Psoas muscle (tissue), 8 donors: ENCODE measurements around the gene ABCF2. TPM values are rescaled to one million over a fixed set of nuclear protein-coding genes. Genes with fewer than 3 reads are reported as not detected.

Experiments
- ATAC-seq, 4 donors: fragments of 200-7000 bp; cut with Tn5 transposase; one replicate each; pipeline ENCODE4 v1.9.1; 2020; ENCODE audit warnings: moderate library complexity in 3 of 4, mild to moderate bottlenecking in 2 of 4
- DNase-seq, 2 donors: peaks; one replicate each; pipeline ENCODE4 v3.0.0-alpha.2; 2020
- H3K27ac ChIP-seq: fragments of 200-600 bp; one replicate; pipeline ENCODE4 v1.8.0; 2022
- H3K27me3 ChIP-seq, 3 donors: fragments of 200-600 bp in 1 of 3; one replicate each; pipeline versions ENCODE4 v1.6.1 to v1.8.0; 2013 to 2022; ENCODE audit warnings: low read length in 2 of 3, mild to moderate bottlenecking in 2 of 3, moderate library complexity in 1 of 3; ENCODE audit not compliant: insufficient read depth in 3 of 3
- H3K36me3 ChIP-seq, 2 donors: fragments of 200-600 bp in 1 of 2; one replicate each; pipeline versions ENCODE4 v1.6.1 to v1.8.0; 2013 to 2022; ENCODE audit warnings: low read depth in 1 of 2, mild to moderate bottlenecking in 1 of 2, moderate library complexity in 1 of 2; ENCODE audit not compliant: insufficient read depth in 1 of 2
- H3K4me1 ChIP-seq: fragments of 200-600 bp; one replicate; pipeline ENCODE4 v1.8.0; 2022
- H3K4me3 ChIP-seq: fragments of 200-600 bp; one replicate; pipeline ENCODE4 v1.8.0; 2022; ENCODE audit warnings: mild to moderate bottlenecking
- H3K9me3 ChIP-seq: fragments of 200-600 bp; one replicate; pipeline ENCODE4 v1.8.0; 2022
- CTCF ChIP-seq: fragments of 200-600 bp; IDR thresholded peaks from one replicate; pipeline ENCODE4 v1.8.0; 2022; ENCODE audit warnings: antibody characterized with exemption
- WGBS, 3 donors: extraction: QIAGEN DNeasy Blood & Tissue Kit; methylation state at CpG; one replicate each; pipeline versions ENCODE4 v1.1.6 to v1.1.7; 2013; 5-methylcytosine and 5-hydroxymethylcytosine counted together
- intact Hi-C, 2 donors: fragments of 100-400 bp; cut with DNase I; formaldehyde crosslinking; loops; one replicate each; pipeline versions ENCODE4 v1.11.0 to v1.14.2; 2022
- polyA plus RNA-seq, 3 donors: library from polyadenylated mRNA; stranded (reverse); fragments of 200-250 nt; gene quantifications; one replicate each; pipeline ENCODE4 v1.2.3, GENCODE V29; 2013
- total RNA-seq, 4 donors: library from RNA; stranded (reverse); fragmentation: NEBNext Ultra II Directional in 2 of 4; extraction: Animal tissue kit (Norgen Biotek cat#: 25700) in 2 of 4; gene quantifications; one replicate each; pipeline versions ENCODE4 v1.2.1 to v1.2.4, GENCODE V29; 2021 to 2023
- donor health status: healthy with polysubstance abuse.
- donor health status: DM: no; HTN: no; CAD: no; lungs with moderate emphysema.
- donor health status: Bipolar disorder and iron deficiency.
- donor health status: healthy.
- donor health status: DM: yes; HTN: yes; CAD: no.
- donor health status: DM: no; HTN: no; CAD: no.
- donor health status: DM: no; HTN: no; CAD: no.
- donor health status: DM: yes; HTN: yes; CAD: no.

ABCF2 gene
- total and polyA plus RNA-seq, 7 donors, result 35.7 to 94.0 (median 66.0) TPM

GRCh38 chr7:151251328-151251688 is 24.3 kb upstream of the ABCF2 start:
- H3K27me3 ChIP-seq, result no peaks in the 10 kb centered on the region
- peak overlapping the region; percentile 88 for H3K4me3 ChIP-seq
- no peaks in the 10 kb centered on the region for H3K36me3 ChIP-seq
- H3K4me1 ChIP-seq, result peaks cover 32% of the 10 kb centered on the region
- DNase-seq (no peak), ATAC-seq (no peak)
- H3K9me3 ChIP-seq, result no peaks in the 10 kb centered on the region
- peak overlapping the region; percentile 100 for H3K27ac ChIP-seq
- intact Hi-C loops, result loop anchor here in 1 of 2 donors (5.0 kb wide), 2 partner anchors 51 to 129 kb away; no protein-coding TSS in a partner anchor
- WGBS, 3 donors, result 1 to 5% (median 4%) methylated on average over 18 to 19 of the region's 19 CpGs
- no peak for TF ChIP-seq CTCF

DNA sequence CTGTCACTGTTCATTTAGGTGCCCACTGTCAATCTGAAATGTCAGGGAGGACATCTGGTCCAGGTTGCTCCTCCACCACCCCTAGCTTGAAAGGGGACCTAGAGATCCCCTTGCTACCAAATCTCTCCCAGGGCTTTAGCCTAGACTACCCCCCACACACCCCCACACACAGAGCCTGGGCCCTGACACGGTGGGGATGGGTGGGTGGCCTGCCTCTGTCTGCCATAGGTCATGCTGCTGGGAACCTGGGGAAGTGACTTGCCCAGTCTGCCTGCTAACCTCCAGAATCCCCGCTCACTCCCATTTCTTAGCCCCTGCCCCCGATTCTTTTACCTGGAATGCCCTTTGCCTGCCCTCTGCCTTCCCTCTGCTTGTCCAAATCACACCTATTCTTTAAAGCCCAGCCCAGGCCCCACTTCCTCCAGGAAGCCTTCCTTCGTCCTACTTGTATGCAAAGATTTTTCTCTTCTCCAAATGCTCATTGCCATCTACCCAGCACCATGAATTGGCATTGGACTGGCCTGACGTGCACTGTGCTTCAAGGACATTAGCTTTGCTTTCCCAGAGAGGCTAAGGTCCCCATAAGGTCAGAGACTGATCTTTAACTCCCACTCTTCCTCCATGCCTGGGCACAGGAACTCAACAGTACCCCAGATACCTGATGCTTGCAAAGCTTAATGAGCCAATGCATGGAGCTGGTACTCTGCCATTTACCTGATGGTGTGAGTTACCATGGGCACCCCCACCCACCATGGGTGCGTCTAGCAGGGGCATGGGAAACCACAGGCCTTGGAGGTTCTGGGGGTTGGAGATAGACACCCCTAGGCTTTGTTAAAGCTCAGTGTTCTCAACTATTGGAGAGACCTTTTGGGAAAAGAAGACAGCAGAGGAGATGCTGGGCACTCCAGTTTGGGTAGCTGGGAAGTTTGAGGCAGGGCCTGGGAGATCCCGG is 23.5 kb upstream of the ABCF2 start:
- no peak for TF ChIP-seq CTCF
- Histone ChIP-seq H3K4me1 (peaks cover 41% of the 10 kb centered on the region), H3K36me3 (no peaks in the 10 kb centered on the region), H3K4me3 (peak overlapping the region; percentile 88), H3K9me3 (no peaks in the 10 kb centered on the region), H3K27ac (peak overlapping the region; percentile 100), H3K27me3 (no peaks in the 10 kb centered on the region)
- intact Hi-C loops, result loop anchor here in 1 of 2 donors (5.0 kb wide), 2 partner anchors 52 to 128 kb away; no protein-coding TSS in a partner anchor
- DNase-seq (peak in 1 of 2 donors; percentile 30), ATAC-seq (no peak)
- WGBS, 3 donors, result 43 to 60% (median 51%) methylated on average over 7 of the region's 7 CpGs

DNA sequence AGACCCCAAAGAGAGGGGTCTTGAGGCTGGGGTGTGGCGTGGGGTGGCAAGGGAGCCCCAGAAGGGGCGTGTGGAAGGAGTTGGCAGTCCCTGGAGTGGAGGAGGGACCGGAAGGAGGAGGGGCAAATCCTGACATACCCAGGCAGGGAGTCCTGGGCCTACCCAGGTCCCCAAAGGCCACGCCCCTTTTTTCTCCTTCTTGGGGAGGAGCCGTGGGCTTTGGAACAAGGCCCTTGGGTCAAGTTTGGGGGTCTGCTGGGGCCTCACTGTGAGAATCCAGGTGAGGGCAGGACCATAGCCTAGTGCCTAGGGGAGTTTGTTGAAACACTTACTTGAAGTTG is 22.7 kb upstream of the ABCF2 start:
- H3K27me3 ChIP-seq, result no peaks in the 10 kb centered on the region
- H3K9me3 ChIP-seq, result no peaks in the 10 kb centered on the region
- peak overlapping the region; percentile 88 for H3K4me3 ChIP-seq
- peak overlapping the region; percentile 100 for H3K27ac ChIP-seq
- intact Hi-C loops, result loop anchor here in 1 of 2 donors (5.0 kb wide), 2 partner anchors 53 to 127 kb away; no protein-coding TSS in a partner anchor
- WGBS, 3 donors, result 6 to 16% (median 7%) methylated on average over 4 to 5 of the region's 5 CpGs
- H3K4me1 ChIP-seq, result peaks cover 48% of the 10 kb centered on the region
- ATAC-seq (peak; percentile 54 to 57 (median 56)), DNase-seq (peak; percentile 64 to 81)
- no peak for TF ChIP-seq CTCF
- H3K36me3 ChIP-seq, result no peaks in the 10 kb centered on the region

- peak; percentile 75 to 90 for DNase-seq
- Histone ChIP-seq H3K36me3 (no peaks in the 10 kb centered on the region), H3K4me3 (peak overlapping the region; percentile 88), H3K27me3 (no peaks in the 10 kb centered on the region), H3K27ac (peak overlapping the region; percentile 100), H3K9me3 (no peaks in the 10 kb centered on the region), H3K4me1 (peaks cover 53% of the 10 kb centered on the region)
- intact Hi-C loops, result no loop called here
- 1 to 2% (median 1%) methylated on average over 38 to 45 of the region's 45 CpGs for WGBS, 3 donors
- ATAC-seq, result peak; percentile 45 to 65 (median 60)
- no peak for TF ChIP-seq CTCF
These were observed 22.2 kb upstream of the ABCF2 start for GRCh38 chr7:151249034-151249731.
